GM12878 (cell line): ENCODE measurements around the gene KCNA3. TPM values are rescaled to one million over a fixed set of nuclear protein-coding genes. Genes with fewer than 3 reads are reported as not detected.

Experiments
- ATAC-seq: fragments of 200-7000 bp; cut with Tn5 transposase; 3 replicates; pipeline ENCODE4 v1.9.1; 2020; ENCODE audit warnings: mild to moderate bottlenecking, moderate library complexity
- BruUV-seq: library from RNA; stranded (reverse); fragments of 400-500 nt; replicated peaks from 2 replicates; lab custom pipeline; 2021; lab: Mats Ljungman, UMichigan
- CTCF ChIA-PET: fragments of 300-600 bp; sonication (Branson Sonifier 250); formaldehyde crosslinking; extraction: SDS; loops from one replicate; lab custom pipeline; 2021; ENCODE audit warnings: inconsistent platforms; lab: Yijun Ruan, JAX
- POLR2A ChIA-PET: fragments of 350-600 bp; formaldehyde crosslinking; extraction: SDS; loops from one replicate; lab custom pipeline; 2021; ENCODE audit warnings: inconsistent platforms; lab: Charles Lee
- RAD21 ChIA-PET: fragments of 300-600 bp; sonication (Branson Sonifier 250); formaldehyde crosslinking; loops from one replicate; lab custom pipeline; 2023; ENCODE audit warnings: antibody characterized with exemption; ENCODE audit not compliant: unreplicated experiment; lab: Charles Lee
- SMC1A ChIA-PET: fragments of 300-600 bp; sonication (Branson Sonifier 250); formaldehyde crosslinking; loops from one replicate; lab custom pipeline; 2023; ENCODE audit not compliant: unreplicated experiment, uncharacterized antibody; lab: Charles Lee
- DNase-seq: peaks from one replicate; pipeline ENCODE4 v3.0.0-alpha.2; 2011; ENCODE audit warnings: low read depth, low spot score
- FAIRE-seq: peaks from 3 replicates; lab custom pipeline; 2011; peaks lifted over from hg19 to GRCh38; lab: Jason Lieb, UNC
- H2AFZ ChIP-seq: 2 replicates; pipeline ENCODE4 v1.6.0; 2011; ENCODE audit warnings: low read depth, low read length, control low read depth; ENCODE audit not compliant: control insufficient read depth
- H3K27ac ChIP-seq: 2 replicates; pipeline ENCODE4 v1.5.1; 2011; ENCODE audit warnings: control low read depth; ENCODE audit not compliant: control insufficient read depth, insufficient read depth
- H3K27me3 ChIP-seq, 2 experiments: replicated peaks in 1 of 2; 2 replicates each; pipeline versions ENCODE4 v1.6.0 to v1.6.1; 2011; ENCODE audit warnings: low read length in 1 of 2; ENCODE audit not compliant: control insufficient read depth in 2 of 2, insufficient read depth in 2 of 2
- H3K36me3 ChIP-seq, 2 experiments: 2 replicates each; pipeline ENCODE4 v1.5.1; 2011; ENCODE audit warnings: low read length in 1 of 2; ENCODE audit not compliant: control insufficient read depth in 2 of 2, insufficient read depth in 2 of 2
- H3K4me1 ChIP-seq: 2 replicates; pipeline ENCODE4 v1.6.1; 2011; ENCODE audit warnings: mild to moderate bottlenecking, low read length, moderate library complexity, mixed read lengths; ENCODE audit not compliant: control insufficient read depth, insufficient read depth
- H3K4me2 ChIP-seq: 2 replicates; pipeline ENCODE4 v1.6.0; 2011; ENCODE audit warnings: control low read depth; ENCODE audit not compliant: control insufficient read depth, insufficient read depth
- H3K4me3 ChIP-seq: fragments of 200-600 bp; sonication (generic); 2 replicates; pipeline ENCODE4 v1.5.1; 2016
- H3K79me2 ChIP-seq: 2 replicates; pipeline ENCODE4 v1.6.0; 2011; ENCODE audit warnings: low read length; ENCODE audit not compliant: control insufficient read depth, insufficient read depth
- H3K9ac ChIP-seq: 2 replicates; pipeline ENCODE4 v1.8.0; 2011; ENCODE audit warnings: low read length, control low read depth, mixed read lengths; ENCODE audit not compliant: control insufficient read depth, insufficient read depth
- H3K9me3 ChIP-seq: replicated peaks from 3 replicates; pipeline ENCODE4 v1.5.1; 2011; ENCODE audit warnings: mild to moderate bottlenecking, low read length; ENCODE audit not compliant: control insufficient read depth, insufficient read depth
- H4K20me1 ChIP-seq: 2 replicates; pipeline ENCODE4 v1.6.0; 2011; ENCODE audit not compliant: control insufficient read depth, insufficient read depth
- CBX3 ChIP-seq: fragments of 200-600 bp; sonication (generic); IDR thresholded peaks from 2 replicates; pipeline ENCODE4 v1.6.1; 2016; ENCODE audit warnings: low read depth, borderline replicate concordance
- CEBPB ChIP-seq, 2 experiments: fragments of 150-350 bp in 1 of 2; IDR thresholded peaks; 2 replicates each; pipeline ENCODE4 v1.6.1; 2012 to 2014; ENCODE audit warnings: low read depth in 2 of 2, low read length in 2 of 2, borderline replicate concordance in 1 of 2, inconsistent platforms in 1 of 2
- CHD2 ChIP-seq: IDR thresholded peaks from 2 replicates; pipeline ENCODE4 v1.6.1; 2011; ENCODE audit warnings: low read depth, low read length, improper control_type of control experiment, borderline replicate concordance
- CREB1 ChIP-seq: IDR thresholded peaks from 2 replicates; pipeline ENCODE4 v1.6.1; 2012; ENCODE audit warnings: low read depth, mild to moderate bottlenecking, inconsistent platforms
- PAX8 ChIP-seq: fragments of 450-650 bp; IDR thresholded peaks from 2 replicates; pipeline ENCODE4 v1.6.1; 2017; ENCODE audit warnings: mild to moderate bottlenecking, moderate library complexity
- WGBS: methylation state at CpG from one replicate; pipeline ENCODE4 v1.1.6; 2016; ENCODE audit warnings: low lambda C conversion rate; ENCODE audit not compliant: insufficient replicate concordance, insufficient coverage; ENCODE audit errors: missing lambda C conversion rate; 5-methylcytosine and 5-hydroxymethylcytosine counted together
- in situ Hi-C: fragments of 300-500 bp; cut with MboI; formaldehyde crosslinking; loops from 9 replicates; pipeline ENCODE4 v1.14.3; 2018; ENCODE audit warnings: mixed read lengths
- intact Hi-C: fragments of 100-400 bp; cut with micrococcal nuclease; formaldehyde crosslinking; loops from one replicate; pipeline ENCODE4 v1.14.2; 2022; ENCODE audit not compliant: unreplicated experiment
- polyA plus RNA-seq, 11 experiments: library from polyadenylated mRNA; depleted of rRNA in 4 of 11; unstranded in 6 of 11; stranded (reverse) in 5 of 11; fragments of >200 nt; fragmentation: Nextera tagmentation in 4 of 11; fragmentation: Illumina TruSeq in 1 of 11; extraction: Ambion mirVana in 4 of 11; extraction: Trizol in 1 of 11; gene quantifications; 1 replicate in 1 of 11; 2 replicates in 10 of 11; pipeline versions ENCODE4 v1.2.1 to v1.2.3, GENCODE V29; 2011 to 2016; ENCODE audit warnings: inconsistent platforms in 2 of 11, missing spikeins in 2 of 11, low read depth in 1 of 11
- total RNA-seq, 4 experiments: library from RNA; depleted of rRNA in 3 of 4; stranded (reverse); fragments of >200 nt in 3 of 4; fragmentation: Illumina TruSeq in 1 of 4; extraction: Trizol in 1 of 4; gene quantifications; 2 replicates each; pipeline versions ENCODE4 v1.2.1 to v1.2.3, GENCODE V29; 2013 to 2021
- TF ChIP-seq, protein P1 (sequence below): fragments of 450-650 bp; IDR thresholded peaks from 2 replicates; pipeline ENCODE4 v1.6.1; 2018; ENCODE audit warnings: mild to moderate bottlenecking, low read depth, moderate library complexity; ENCODE audit not compliant: partially characterized antibody
- TF ChIP-seq, protein P2 (sequence below): fragments of 450-650 bp; formaldehyde crosslinking; IDR thresholded peaks from 2 replicates; pipeline ENCODE4 v1.5.0; 2022; ENCODE audit warnings: mild to moderate bottlenecking, missing genetic modification characterization
- TF ChIP-seq, protein P3 (sequence below): fragments of 450-650 bp; IDR thresholded peaks from 2 replicates; pipeline ENCODE4 v1.6.1; 2017; ENCODE audit warnings: low read depth, mild to moderate bottlenecking, moderate library complexity
- TF ChIP-seq, protein P4 (sequence below): IDR thresholded peaks from 2 replicates; pipeline ENCODE4 v1.6.1; 2012; ENCODE audit warnings: low read depth, low read length, improper control_type of control experiment
- TF ChIP-seq, protein P5 (sequence below): fragments of 450-650 bp; IDR thresholded peaks from 2 replicates; pipeline ENCODE4 v1.6.1; 2017; ENCODE audit warnings: mild to moderate bottlenecking

Gene KCNA3
- total and polyA plus RNA-seq, 10 of the 15 experiments (the other 5 are each of a cell fraction or from before 2014, with no cell fraction given) = 0.10 to 3.3 (median 1.7) TPM

DNA sequence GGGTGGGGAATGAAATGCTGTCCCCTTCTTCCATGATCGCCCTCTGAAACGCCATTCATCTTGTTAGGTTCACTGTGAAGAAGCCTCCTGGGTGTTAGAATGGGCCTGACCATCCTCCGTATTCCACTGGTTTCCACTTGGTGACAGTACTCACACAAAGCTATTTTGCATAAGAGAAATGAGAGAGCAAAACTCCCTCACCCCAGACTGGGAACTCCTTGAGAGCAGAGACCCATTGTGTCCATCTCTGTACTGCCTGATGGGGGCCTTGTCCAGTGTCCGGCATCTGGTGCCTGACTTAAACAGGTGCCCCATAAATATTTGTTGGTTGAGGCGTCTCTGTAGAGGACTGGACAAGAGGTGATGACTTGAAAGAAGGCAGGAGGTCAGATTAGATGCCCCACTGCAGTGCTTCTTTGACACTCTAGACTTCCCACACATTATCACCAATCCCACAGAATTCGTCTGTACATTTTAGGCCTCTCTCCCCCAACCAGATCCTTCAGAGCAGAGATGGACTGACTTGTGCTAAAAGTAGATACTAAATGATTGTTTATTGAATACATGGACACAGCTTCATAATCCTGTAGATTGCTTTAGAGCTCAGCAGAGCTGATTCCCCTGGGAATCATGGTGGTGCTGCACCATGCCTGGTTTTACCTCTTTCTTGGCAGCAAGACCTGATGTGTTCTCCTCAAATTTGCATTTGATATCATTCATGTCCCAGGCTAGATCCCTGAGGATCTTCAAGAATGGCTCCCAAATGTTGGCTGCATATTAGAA lies 46.2 kb downstream of the KCNA3 start:
- Histone ChIP-seq H3K4me3 (no peak overlapping the region), H3K36me3 (no peaks in the 10 kb centered on the region), H3K4me2 (peak overlapping the region; percentile 12; the same call in 1 of the 2 replicates), H3K9me3 (no peaks in the 10 kb centered on the region; the same call in 2 of the 3 replicates), H4K20me1 (no peaks in the 10 kb centered on the region), H3K27ac (no peak overlapping the region), H3K4me1 (peaks cover 44% of the 10 kb centered on the region), H3K27me3 (no peaks in the 10 kb centered on the region), H3K79me2 (no peaks in the 10 kb centered on the region), H2AFZ (no peak overlapping the region), H3K9ac (no peak overlapping the region)
- SMC1A ChIA-PET = interaction anchor here (1.0 to 11.2 kb wide), 7 partner anchors 9 to 153 kb away, joined by 3 to 144 read pairs (median 5); no protein-coding TSS in a partner anchor
- WGBS = 60% methylated on average over 6 of the region's 6 CpGs
- ATAC-seq (no peak), FAIRE-seq (no peak), DNase-seq (no peak)
- no TSS peak for BruUV-seq
- CTCF ChIA-PET = interaction anchor here (0.9 to 7.5 kb wide), 9 partner anchors 9 to 159 kb away, joined by 3 to 162 read pairs (median 9); no protein-coding TSS in a partner anchor
- RAD21 ChIA-PET = interaction anchor here (1.2 to 2.6 kb wide), 2 partner anchors 136 to 140 kb away, joined by 4 to 38 read pairs; no protein-coding TSS in a partner anchor
- intact Hi-C loops = loop anchor here (10.0 kb wide), 1 partner anchor 366 kb away; no protein-coding TSS in a partner anchor
- in situ Hi-C loops = no loop called here
- POLR2A ChIA-PET = no interaction called here
- TF ChIP-seq PAX8 (no peak), CREB1 (no peak), CEBPB (IDR thresholded peaks at IDR 0.05; ENCODE audit: borderline replicate concordance in 1 of 2, low read depth in 2 of 2, low read length in 2 of 2) (no peak), CHD2 (no peak), CBX3 (no peak)
- TF ChIP-seq, protein P1, sequence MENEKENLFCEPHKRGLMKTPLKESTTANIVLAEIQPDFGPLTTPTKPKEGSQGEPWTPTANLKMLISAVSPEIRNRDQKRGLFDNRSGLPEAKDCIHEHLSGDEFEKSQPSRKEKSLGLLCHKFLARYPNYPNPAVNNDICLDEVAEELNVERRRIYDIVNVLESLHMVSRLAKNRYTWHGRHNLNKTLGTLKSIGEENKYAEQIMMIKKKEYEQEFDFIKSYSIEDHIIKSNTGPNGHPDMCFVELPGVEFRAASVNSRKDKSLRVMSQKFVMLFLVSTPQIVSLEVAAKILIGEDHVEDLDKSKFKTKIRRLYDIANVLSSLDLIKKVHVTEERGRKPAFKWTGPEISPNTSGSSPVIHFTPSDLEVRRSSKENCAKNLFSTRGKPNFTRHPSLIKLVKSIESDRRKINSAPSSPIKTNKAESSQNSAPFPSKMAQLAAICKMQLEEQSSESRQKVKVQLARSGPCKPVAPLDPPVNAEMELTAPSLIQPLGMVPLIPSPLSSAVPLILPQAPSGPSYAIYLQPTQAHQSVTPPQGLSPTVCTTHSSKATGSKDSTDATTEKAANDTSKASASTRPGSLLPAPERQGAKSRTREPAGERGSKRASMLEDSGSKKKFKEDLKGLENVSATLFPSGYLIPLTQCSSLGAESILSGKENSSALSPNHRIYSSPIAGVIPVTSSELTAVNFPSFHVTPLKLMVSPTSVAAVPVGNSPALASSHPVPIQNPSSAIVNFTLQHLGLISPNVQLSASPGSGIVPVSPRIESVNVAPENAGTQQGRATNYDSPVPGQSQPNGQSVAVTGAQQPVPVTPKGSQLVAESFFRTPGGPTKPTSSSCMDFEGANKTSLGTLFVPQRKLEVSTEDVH = no peak
- TF ChIP-seq, protein P2, sequence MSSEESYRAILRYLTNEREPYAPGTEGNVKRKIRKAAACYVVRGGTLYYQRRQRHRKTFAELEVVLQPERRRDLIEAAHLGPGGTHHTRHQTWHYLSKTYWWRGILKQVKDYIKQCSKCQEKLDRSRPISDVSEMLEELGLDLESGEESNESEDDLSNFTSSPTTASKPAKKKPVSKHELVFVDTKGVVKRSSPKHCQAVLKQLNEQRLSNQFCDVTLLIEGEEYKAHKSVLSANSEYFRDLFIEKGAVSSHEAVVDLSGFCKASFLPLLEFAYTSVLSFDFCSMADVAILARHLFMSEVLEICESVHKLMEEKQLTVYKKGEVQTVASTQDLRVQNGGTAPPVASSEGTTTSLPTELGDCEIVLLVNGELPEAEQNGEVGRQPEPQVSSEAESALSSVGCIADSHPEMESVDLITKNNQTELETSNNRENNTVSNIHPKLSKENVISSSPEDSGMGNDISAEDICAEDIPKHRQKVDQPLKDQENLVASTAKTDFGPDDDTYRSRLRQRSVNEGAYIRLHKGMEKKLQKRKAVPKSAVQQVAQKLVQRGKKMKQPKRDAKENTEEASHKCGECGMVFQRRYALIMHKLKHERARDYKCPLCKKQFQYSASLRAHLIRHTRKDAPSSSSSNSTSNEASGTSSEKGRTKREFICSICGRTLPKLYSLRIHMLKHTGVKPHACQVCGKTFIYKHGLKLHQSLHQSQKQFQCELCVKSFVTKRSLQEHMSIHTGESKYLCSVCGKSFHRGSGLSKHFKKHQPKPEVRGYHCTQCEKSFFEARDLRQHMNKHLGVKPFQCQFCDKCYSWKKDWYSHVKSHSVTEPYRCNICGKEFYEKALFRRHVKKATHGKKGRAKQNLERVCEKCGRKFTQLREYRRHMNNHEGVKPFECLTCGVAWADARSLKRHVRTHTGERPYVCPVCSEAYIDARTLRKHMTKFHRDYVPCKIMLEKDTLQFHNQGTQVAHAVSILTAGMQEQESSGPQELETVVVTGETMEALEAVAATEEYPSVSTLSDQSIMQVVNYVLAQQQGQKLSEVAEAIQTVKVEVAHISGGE (CRISPR knock-in tag) = no peak
- TF ChIP-seq, protein P3, sequence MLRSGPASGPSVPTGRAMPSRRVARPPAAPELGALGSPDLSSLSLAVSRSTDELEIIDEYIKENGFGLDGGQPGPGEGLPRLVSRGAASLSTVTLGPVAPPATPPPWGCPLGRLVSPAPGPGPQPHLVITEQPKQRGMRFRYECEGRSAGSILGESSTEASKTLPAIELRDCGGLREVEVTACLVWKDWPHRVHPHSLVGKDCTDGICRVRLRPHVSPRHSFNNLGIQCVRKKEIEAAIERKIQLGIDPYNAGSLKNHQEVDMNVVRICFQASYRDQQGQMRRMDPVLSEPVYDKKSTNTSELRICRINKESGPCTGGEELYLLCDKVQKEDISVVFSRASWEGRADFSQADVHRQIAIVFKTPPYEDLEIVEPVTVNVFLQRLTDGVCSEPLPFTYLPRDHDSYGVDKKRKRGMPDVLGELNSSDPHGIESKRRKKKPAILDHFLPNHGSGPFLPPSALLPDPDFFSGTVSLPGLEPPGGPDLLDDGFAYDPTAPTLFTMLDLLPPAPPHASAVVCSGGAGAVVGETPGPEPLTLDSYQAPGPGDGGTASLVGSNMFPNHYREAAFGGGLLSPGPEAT = no peak
- TF ChIP-seq, protein P4, sequence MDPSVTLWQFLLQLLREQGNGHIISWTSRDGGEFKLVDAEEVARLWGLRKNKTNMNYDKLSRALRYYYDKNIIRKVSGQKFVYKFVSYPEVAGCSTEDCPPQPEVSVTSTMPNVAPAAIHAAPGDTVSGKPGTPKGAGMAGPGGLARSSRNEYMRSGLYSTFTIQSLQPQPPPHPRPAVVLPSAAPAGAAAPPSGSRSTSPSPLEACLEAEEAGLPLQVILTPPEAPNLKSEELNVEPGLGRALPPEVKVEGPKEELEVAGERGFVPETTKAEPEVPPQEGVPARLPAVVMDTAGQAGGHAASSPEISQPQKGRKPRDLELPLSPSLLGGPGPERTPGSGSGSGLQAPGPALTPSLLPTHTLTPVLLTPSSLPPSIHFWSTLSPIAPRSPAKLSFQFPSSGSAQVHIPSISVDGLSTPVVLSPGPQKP = no peak
- TF ChIP-seq, protein P5, sequence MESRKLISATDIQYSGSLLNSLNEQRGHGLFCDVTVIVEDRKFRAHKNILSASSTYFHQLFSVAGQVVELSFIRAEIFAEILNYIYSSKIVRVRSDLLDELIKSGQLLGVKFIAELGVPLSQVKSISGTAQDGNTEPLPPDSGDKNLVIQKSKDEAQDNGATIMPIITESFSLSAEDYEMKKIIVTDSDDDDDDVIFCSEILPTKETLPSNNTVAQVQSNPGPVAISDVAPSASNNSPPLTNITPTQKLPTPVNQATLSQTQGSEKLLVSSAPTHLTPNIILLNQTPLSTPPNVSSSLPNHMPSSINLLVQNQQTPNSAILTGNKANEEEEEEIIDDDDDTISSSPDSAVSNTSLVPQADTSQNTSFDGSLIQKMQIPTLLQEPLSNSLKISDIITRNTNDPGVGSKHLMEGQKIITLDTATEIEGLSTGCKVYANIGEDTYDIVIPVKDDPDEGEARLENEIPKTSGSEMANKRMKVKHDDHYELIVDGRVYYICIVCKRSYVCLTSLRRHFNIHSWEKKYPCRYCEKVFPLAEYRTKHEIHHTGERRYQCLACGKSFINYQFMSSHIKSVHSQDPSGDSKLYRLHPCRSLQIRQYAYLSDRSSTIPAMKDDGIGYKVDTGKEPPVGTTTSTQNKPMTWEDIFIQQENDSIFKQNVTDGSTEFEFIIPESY = no peak
